ENCODE results near the gene ALOXE3.

Gene ALOXE3

GRCh38 chr17:8117980-8118768 is at the start of gene ALOXE3:
TSS of gene ALOXE3 (minus strand) at chr17:8118514. CDS start at chr17:8117990, 524 bp downstream.
- Histone ChIP-seq H3K27me3 (ENCODE audit: low read depth) (no peaks in the 10 kb centered on the region), H3K36me3 (replicated peaks) (no peaks in the 10 kb centered on the region), H3K4me3 (peak within 1 kb of the TSS; percentile 40), H3K4me1 (peaks cover 11% of the 10 kb centered on the region), H3K9me3 (no peaks in the 10 kb centered on the region)
- peak; percentile 39 to 47 for DNase-seq (ENCODE audit: low spot score in 2 of 2)
- in situ Hi-C loops (cut with MboI; ENCODE audit: low sequenced_read_pairs) = loop anchor here (5.0 kb wide), 1 partner anchor 56 kb away; no protein-coding TSS in a partner anchor

- peaks cover 20% of the 10 kb centered on the region for H3K4me1 ChIP-seq
- H3K27me3 ChIP-seq (ENCODE audit: low read depth) = no peaks in the 10 kb centered on the region
- no peaks in the 10 kb centered on the region for H3K9me3 ChIP-seq
- peaks cover under 1% of the 10 kb centered on the region for H3K36me3 ChIP-seq (replicated peaks)
- no peak overlapping the region for H3K4me3 ChIP-seq
- no peak for DNase-seq (ENCODE audit: low spot score in 2 of 2)
- in situ Hi-C loops (cut with MboI; ENCODE audit: low sequenced_read_pairs) = loop anchor here (25.0 kb wide), 1 partner anchor 930 kb away; the partner anchor contains the start of genes DVL2, GABARAP and PHF23
Measured at GRCh38 chr17:8167526-8167925, 49.2 kb upstream of the ALOXE3 start.

- Histone ChIP-seq H3K9me3 (no peaks in the 10 kb centered on the region), H3K4me3 (no peak overlapping the region), H3K36me3 (replicated peaks) (peaks cover 7% of the 10 kb centered on the region), H3K27me3 (ENCODE audit: low read depth) (no peaks in the 10 kb centered on the region), H3K4me1 (peaks cover 20% of the 10 kb centered on the region)
- DNase-seq (ENCODE audit: low spot score in 2 of 2) = no peak
- in situ Hi-C loops (cut with MboI; ENCODE audit: low sequenced_read_pairs) = loop anchor here (25.0 kb wide), 1 partner anchor 929 kb away; the partner anchor contains the start of genes DVL2, GABARAP and PHF23
Measured at GRCh38 chr17:8166731-8167130, 48.4 kb upstream of the ALOXE3 start.

- peaks cover 31% of the 10 kb centered on the region for H3K4me1 ChIP-seq
- DNase-seq (ENCODE audit: low spot score in 2 of 2) = no peak
- in situ Hi-C loops (cut with MboI; ENCODE audit: low sequenced_read_pairs) = loop anchor here (25.0 kb wide), 1 partner anchor 927 kb away; the partner anchor contains the start of genes DVL2, GABARAP and PHF23
- no peaks in the 10 kb centered on the region for H3K27me3 ChIP-seq (ENCODE audit: low read depth)
- H3K4me3 ChIP-seq = no peak overlapping the region
- H3K9me3 ChIP-seq = no peaks in the 10 kb centered on the region
- peaks cover 21% of the 10 kb centered on the region for H3K36me3 ChIP-seq (replicated peaks)
Measured at GRCh38 chr17:8164815-8165131, 46.5 kb upstream of the ALOXE3 start.

- peak; percentile 27 to 77 for DNase-seq (ENCODE audit: low spot score in 2 of 2)
Measured at GRCh38 chr17:8163978-8164814, 45.9 kb upstream of the ALOXE3 start.

GRCh38 chr17:8162997-8163977 is 45.0 kb upstream of the ALOXE3 start:
- peak overlapping the region; percentile 88 for H3K4me3 ChIP-seq
- H3K9me3 ChIP-seq = no peaks in the 10 kb centered on the region
- peaks cover 31% of the 10 kb centered on the region for H3K4me1 ChIP-seq
- in situ Hi-C loops (cut with MboI; ENCODE audit: low sequenced_read_pairs) = loop anchor here (25.0 kb wide), 1 partner anchor 926 kb away; the partner anchor contains the start of genes DVL2, GABARAP and PHF23
- H3K27me3 ChIP-seq (ENCODE audit: low read depth) = no peaks in the 10 kb centered on the region
- H3K36me3 ChIP-seq (replicated peaks) = peaks cover 31% of the 10 kb centered on the region
- peak in 1 of 2 experiments; percentile 59 for DNase-seq (ENCODE audit: low spot score in 2 of 2)

More at GRCh38 chr17:8163978-8164814, 45.9 kb upstream of the ALOXE3 start:
- H3K4me1 ChIP-seq = peaks cover 31% of the 10 kb centered on the region
- in situ Hi-C loops (cut with MboI; ENCODE audit: low sequenced_read_pairs) = loop anchor here (25.0 kb wide), 1 partner anchor 927 kb away; the partner anchor contains the start of genes DVL2, GABARAP and PHF23
- no peak overlapping the region; the same call in 1 of the 2 replicates for H3K4me3 ChIP-seq
- H3K36me3 ChIP-seq (replicated peaks) = peaks cover 27% of the 10 kb centered on the region
- no peaks in the 10 kb centered on the region for H3K27me3 ChIP-seq (ENCODE audit: low read depth)
- H3K9me3 ChIP-seq = no peaks in the 10 kb centered on the region

- no peaks in the 10 kb centered on the region for H3K27me3 ChIP-seq (ENCODE audit: low read depth)
- no peaks in the 10 kb centered on the region for H3K9me3 ChIP-seq
- peak within 1 kb of the TSS; percentile 88 for H3K4me3 ChIP-seq
- in situ Hi-C loops (cut with MboI; ENCODE audit: low sequenced_read_pairs) = loop anchor here (25.0 kb wide), 1 partner anchor 925 kb away; the partner anchor contains the start of genes DVL2, GABARAP and PHF23
- peaks cover 37% of the 10 kb centered on the region for H3K36me3 ChIP-seq (replicated peaks)
- DNase-seq (ENCODE audit: low spot score in 2 of 2) = peak; percentile 49 to 80
- H3K4me1 ChIP-seq = peaks cover 31% of the 10 kb centered on the region
Measured at GRCh38 chr17:8162233-8162996, 44.1 kb upstream of the ALOXE3 start, which contains the start of gene VAMP2. TSS of gene VAMP2 (minus strand) at chr17:8162948. CDS start at chr17:8162879, 69 bp downstream.

- Histone ChIP-seq H3K36me3 (replicated peaks) (peaks cover 37% of the 10 kb centered on the region), H3K27me3 (ENCODE audit: low read depth) (no peaks in the 10 kb centered on the region), H3K4me3 (peak overlapping the region; percentile 88), H3K4me1 (peaks cover 33% of the 10 kb centered on the region), H3K9me3 (no peaks in the 10 kb centered on the region)
- no peak for DNase-seq (ENCODE audit: low spot score in 2 of 2)
- in situ Hi-C loops (cut with MboI; ENCODE audit: low sequenced_read_pairs) = loop anchor here (25.0 kb wide), 1 partner anchor 924 kb away; the partner anchor contains the start of genes DVL2, GABARAP and PHF23
Measured at GRCh38 chr17:8161289-8162232, 43.2 kb upstream of the ALOXE3 start.

- Histone ChIP-seq H3K9me3 (no peaks in the 10 kb centered on the region), H3K4me3 (no peak overlapping the region; the same call in 1 of the 2 replicates), H3K36me3 (replicated peaks) (peaks cover 37% of the 10 kb centered on the region), H3K27me3 (ENCODE audit: low read depth) (no peaks in the 10 kb centered on the region), H3K4me1 (peaks cover 36% of the 10 kb centered on the region)
- DNase-seq (ENCODE audit: low spot score in 2 of 2) = no peak
- in situ Hi-C loops (cut with MboI; ENCODE audit: low sequenced_read_pairs) = loop anchor here (25.0 kb wide), 1 partner anchor 923 kb away; the partner anchor contains the start of genes DVL2, GABARAP and PHF23
Measured at GRCh38 chr17:8160741-8161221, 42.5 kb upstream of the ALOXE3 start.

- peaks cover 42% of the 10 kb centered on the region for H3K4me1 ChIP-seq
- in situ Hi-C loops (cut with MboI; ENCODE audit: low sequenced_read_pairs) = loop anchor here (25.0 kb wide), 1 partner anchor 923 kb away; the partner anchor contains the start of genes DVL2, GABARAP and PHF23
Measured at GRCh38 chr17:8160224-8160577, 41.9 kb upstream of the ALOXE3 start.

More at GRCh38 chr17:8160224-8160577, 41.9 kb upstream of the ALOXE3 start:
- no peak overlapping the region for H3K4me3 ChIP-seq
- peaks cover 37% of the 10 kb centered on the region for H3K36me3 ChIP-seq (replicated peaks)
- no peaks in the 10 kb centered on the region for H3K27me3 ChIP-seq (ENCODE audit: low read depth)
- no peak for DNase-seq (ENCODE audit: low spot score in 2 of 2)
- no peaks in the 10 kb centered on the region for H3K9me3 ChIP-seq

All from HAP-1 (cell line).